NB4 (cell line): ENCODE measurements around the gene CACNA2D3.

Experiments used
- DNase-seq: peaks from one replicate; pipeline ENCODE4 v3.0.0; 2010; ENCODE audit warnings: low read depth
- H3K4me3 ChIP-seq: one replicate; pipeline ENCODE4 v1.5.1; 2011; ENCODE audit warnings: mild to moderate bottlenecking, low read depth, low read length, moderate library complexity
- MYC ChIP-seq: IDR thresholded peaks from 2 replicates; pipeline ENCODE4 v1.6.1; 2011; ENCODE audit warnings: low read depth, low read length
- POLR2A ChIP-seq: IDR thresholded peaks from 2 replicates; pipeline ENCODE4 v1.6.1; 2011; ENCODE audit warnings: mild to moderate bottlenecking; ENCODE audit not compliant: insufficient read length; ENCODE audit errors: extremely low read depth
- TF ChIP-seq, protein P1 (sequence below): IDR thresholded peaks from 2 replicates; pipeline ENCODE4 v1.6.1; 2011; ENCODE audit warnings: low read depth, low read length
- TF ChIP-seq, protein P2 (sequence below): IDR thresholded peaks from one replicate; pipeline ENCODE4 v1.5.1; 2012; ENCODE audit warnings: low read depth, low read length

The CACNA2D3 gene

DNA sequence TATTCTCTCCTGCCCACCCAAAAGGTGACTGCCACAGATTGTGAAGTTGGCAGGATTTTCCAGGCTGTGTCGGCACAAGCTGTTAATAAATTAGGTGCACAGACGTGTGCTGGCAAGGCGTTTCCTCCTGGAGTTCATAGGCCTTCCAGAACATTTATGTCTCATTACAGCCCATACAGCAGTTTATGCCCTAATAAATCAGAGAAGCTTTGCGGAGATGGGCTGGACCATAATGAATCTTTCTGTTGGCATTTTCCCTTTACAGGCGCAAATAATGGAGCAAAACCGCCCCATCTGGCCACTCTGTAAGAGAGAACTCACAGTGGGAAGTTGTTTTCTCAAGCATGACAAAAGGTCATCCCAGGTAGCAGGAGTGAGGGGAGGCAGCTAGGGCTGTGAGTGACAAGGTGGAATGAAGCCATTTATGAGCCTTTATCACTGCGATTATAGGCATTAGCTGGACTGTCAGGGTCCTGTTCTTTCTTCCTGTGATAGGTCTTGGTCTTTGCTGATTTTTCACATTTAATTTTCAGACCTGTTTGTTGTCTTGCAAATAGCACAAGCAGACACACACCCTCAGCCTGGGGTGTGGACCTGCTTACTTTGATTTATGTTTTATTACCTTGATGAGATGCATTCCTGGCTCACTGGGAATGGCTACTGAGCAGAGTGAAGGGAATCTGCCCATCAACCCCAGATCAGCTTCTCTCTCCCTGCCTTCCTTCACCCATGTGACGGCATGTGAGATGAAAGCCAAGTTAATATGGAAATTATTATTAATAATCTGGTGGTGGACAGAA is 548.0 kb downstream of the CACNA2D3 start:
- TF ChIP-seq, protein P1, sequence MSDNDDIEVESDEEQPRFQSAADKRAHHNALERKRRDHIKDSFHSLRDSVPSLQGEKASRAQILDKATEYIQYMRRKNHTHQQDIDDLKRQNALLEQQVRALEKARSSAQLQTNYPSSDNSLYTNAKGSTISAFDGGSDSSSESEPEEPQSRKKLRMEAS = no peak
- TF ChIP-seq POLR2A (no peak), MYC (no peak)
- TF ChIP-seq, protein P2, sequence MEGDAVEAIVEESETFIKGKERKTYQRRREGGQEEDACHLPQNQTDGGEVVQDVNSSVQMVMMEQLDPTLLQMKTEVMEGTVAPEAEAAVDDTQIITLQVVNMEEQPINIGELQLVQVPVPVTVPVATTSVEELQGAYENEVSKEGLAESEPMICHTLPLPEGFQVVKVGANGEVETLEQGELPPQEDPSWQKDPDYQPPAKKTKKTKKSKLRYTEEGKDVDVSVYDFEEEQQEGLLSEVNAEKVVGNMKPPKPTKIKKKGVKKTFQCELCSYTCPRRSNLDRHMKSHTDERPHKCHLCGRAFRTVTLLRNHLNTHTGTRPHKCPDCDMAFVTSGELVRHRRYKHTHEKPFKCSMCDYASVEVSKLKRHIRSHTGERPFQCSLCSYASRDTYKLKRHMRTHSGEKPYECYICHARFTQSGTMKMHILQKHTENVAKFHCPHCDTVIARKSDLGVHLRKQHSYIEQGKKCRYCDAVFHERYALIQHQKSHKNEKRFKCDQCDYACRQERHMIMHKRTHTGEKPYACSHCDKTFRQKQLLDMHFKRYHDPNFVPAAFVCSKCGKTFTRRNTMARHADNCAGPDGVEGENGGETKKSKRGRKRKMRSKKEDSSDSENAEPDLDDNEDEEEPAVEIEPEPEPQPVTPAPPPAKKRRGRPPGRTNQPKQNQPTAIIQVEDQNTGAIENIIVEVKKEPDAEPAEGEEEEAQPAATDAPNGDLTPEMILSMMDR = no peak
- no peak overlapping the region for H3K4me3 ChIP-seq
- DNase-seq = no peak

DNA sequence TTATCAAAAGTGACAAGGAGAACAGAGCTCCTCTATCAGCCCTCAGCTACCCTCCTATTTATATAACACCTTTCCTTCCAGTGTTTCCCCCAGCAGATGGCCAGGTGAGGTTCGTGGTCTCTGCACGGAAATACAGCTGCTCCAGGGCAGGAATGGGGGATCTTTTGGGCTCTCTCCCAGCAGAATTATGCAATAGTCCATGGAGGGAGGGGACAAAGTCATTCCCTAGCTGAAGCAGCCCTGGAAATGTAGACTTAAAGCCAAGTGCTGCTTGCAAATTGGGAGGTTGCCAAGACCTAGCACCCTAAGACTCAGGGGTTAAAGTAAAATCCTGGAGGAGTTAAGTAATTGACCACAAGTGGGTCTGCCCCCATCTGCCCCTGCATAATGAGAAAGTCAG is 549.2 kb downstream of the CACNA2D3 start:
- H3K4me3 ChIP-seq = no peak overlapping the region
- no peak for TF ChIP-seq POLR2A
- TF ChIP-seq, protein P1 = no peak
- TF ChIP-seq MYC = no peak
- TF ChIP-seq, protein P2 = no peak
- no peak for DNase-seq

DNA sequence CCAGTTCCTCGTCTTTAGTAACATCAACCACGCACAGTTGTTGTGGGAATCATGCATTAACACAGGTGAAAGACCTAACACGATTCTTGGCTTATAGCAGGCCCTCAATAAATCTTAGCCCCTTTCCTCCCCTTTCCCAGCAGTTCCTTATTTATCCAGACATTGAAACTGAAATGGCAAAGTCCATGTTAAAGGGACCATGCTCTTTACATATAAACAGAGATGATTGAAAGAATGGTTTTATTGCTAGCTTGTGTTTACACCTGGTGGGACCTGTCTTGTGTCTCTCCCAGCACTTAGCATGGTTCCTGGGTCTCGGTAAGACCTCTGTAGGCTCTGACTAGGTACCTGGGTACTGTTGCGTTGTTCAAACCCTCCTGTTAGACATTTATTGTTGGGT is 553.7 kb downstream of the CACNA2D3 start:
- H3K4me3 ChIP-seq = no peak overlapping the region
- no peak for DNase-seq
- TF ChIP-seq, protein P1 = no peak
- TF ChIP-seq, protein P2 = no peak
- TF ChIP-seq MYC = no peak
- no peak for TF ChIP-seq POLR2A

DNA sequence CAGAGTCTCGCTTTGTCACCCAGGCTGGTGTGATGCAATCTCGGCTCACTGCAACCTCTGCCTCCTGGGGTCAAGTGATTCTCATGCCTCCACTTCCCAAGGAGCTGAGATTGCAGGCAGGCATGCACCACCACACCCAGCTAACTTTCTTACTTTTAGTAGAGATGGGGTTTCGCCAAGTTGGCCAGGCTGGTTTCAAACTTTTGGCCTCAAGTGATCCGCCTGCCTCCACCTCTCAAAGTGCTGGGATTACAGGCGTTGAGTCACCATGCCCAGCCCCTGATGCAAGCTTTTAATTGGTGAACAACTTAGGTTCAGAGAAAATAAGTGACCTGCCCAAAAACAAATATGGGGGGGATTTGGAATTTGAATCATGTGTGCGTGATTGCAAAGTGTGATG is 559.4 kb downstream of the CACNA2D3 start:
- TF ChIP-seq POLR2A = no peak
- TF ChIP-seq, protein P2 = no peak
- TF ChIP-seq MYC = no peak
- TF ChIP-seq, protein P1 = no peak

DNA sequence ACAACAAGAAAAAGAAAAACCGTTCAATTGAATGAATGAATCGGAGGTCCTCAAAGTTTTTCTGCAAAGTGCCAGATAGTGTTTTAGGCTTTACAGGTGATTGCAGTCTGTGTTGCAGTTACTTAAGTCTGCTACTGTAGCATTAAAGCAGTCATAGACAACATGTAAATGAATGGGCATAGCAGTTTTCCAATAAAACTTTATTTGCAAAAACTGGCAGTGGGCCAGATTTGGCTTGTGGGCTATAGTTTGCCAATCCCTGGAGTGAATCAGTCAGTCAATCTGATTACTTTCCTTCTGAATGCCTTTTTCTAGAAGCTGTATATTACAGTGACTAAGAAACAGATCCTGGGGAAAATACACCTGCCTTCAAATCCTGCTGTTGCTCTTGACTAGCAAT is 562.9 kb downstream of the CACNA2D3 start:
- no peak overlapping the region for H3K4me3 ChIP-seq
- TF ChIP-seq MYC (no peak), POLR2A (no peak)
- TF ChIP-seq, protein P2 = no peak
- TF ChIP-seq, protein P1 = no peak
- DNase-seq = no peak

More for the DNA sequence above, 559.4 kb downstream of the CACNA2D3 start:
- H3K4me3 ChIP-seq = no peak overlapping the region
- no peak for DNase-seq
